ENCODE data around the gene GUCA2A.

DNA sequence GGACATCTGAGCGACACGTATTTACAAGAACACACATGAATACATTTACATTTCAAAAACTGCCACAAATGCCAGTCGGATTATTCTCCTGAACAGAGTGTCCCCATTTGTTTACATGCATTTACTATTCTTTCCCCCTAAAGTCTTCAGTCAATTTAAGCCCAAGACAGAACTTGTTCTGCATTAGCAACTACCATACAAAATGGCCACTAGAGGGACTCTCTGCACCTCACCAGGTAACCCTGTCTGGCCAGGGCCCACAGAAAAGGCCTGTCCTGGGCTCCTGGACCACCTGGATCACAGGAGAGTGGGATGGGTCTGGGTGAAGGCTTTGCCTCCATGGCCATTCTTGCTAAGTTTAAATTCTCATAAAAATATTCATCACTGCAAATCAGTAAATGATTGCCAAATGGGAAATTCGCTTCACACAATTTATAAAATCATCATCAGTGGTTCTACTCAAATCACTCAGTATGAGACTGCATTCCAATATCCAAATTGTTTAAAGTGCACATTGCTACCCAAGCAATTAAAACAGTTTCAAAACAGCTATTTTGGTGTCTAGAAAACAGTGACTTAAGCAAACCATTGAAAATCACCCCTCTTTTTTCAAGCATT is 12.5 kb upstream of the GUCA2A start:
- TF ChIP-seq, protein P1, sequence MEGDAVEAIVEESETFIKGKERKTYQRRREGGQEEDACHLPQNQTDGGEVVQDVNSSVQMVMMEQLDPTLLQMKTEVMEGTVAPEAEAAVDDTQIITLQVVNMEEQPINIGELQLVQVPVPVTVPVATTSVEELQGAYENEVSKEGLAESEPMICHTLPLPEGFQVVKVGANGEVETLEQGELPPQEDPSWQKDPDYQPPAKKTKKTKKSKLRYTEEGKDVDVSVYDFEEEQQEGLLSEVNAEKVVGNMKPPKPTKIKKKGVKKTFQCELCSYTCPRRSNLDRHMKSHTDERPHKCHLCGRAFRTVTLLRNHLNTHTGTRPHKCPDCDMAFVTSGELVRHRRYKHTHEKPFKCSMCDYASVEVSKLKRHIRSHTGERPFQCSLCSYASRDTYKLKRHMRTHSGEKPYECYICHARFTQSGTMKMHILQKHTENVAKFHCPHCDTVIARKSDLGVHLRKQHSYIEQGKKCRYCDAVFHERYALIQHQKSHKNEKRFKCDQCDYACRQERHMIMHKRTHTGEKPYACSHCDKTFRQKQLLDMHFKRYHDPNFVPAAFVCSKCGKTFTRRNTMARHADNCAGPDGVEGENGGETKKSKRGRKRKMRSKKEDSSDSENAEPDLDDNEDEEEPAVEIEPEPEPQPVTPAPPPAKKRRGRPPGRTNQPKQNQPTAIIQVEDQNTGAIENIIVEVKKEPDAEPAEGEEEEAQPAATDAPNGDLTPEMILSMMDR (IDR thresholded peaks at IDR 0.05), result peak in 5 of 7 experiments; percentile 42 to 71 (median 48)
- TF ChIP-seq POLR2AphosphoS5 (IDR thresholded peaks at IDR 0.05), result no peak
- no peak for TF ChIP-seq POLR2A (IDR thresholded peaks at IDR 0.05)
- no peak for TF ChIP-seq EP300 (IDR thresholded peaks at IDR 0.05)
